ENCODE results near the gene TK2.
"Not testable (repeated sequence)": the region's sequence is repeated elsewhere in the genome, so short reads cannot be mapped to it uniquely, and the experiment has no call there.

Gene TK2

GRCh38 chr16:66572356-66572755 lies 22.4 kb upstream of the TK2 start:
- H3K4me3 ChIP-seq (ENCODE audit: low read depth, low read length) = no peak overlapping the region
- DNase-seq (ENCODE audit: low read depth, low spot score) = no peak
- no peak for TF ChIP-seq CTCF (IDR thresholded peaks at IDR 0.05; ENCODE audit: low read depth, low read length)
- in situ Hi-C loops (cut with HindIII; ENCODE audit: low sequenced_read_pairs) = no loop called here

GRCh38 chr16:66569827-66570405 lies 20.0 kb upstream of the TK2 start:
- H3K4me3 ChIP-seq (ENCODE audit: low read depth, low read length) = no peak overlapping the region
- TF ChIP-seq CTCF (IDR thresholded peaks at IDR 0.05; ENCODE audit: low read depth, low read length) = no peak
- peak; percentile 62 for DNase-seq (ENCODE audit: low read depth, low spot score)
- in situ Hi-C loops (cut with HindIII; ENCODE audit: low sequenced_read_pairs) = no loop called here

- TF ChIP-seq CTCF (IDR thresholded peaks at IDR 0.05; ENCODE audit: low read depth, low read length) = no peak
- peak; percentile 72 for DNase-seq (ENCODE audit: low read depth, low spot score)
- in situ Hi-C loops (cut with HindIII; ENCODE audit: low sequenced_read_pairs) = no loop called here
- H3K4me3 ChIP-seq (ENCODE audit: low read depth, low read length) = no peak overlapping the region
Observed at GRCh38 chr16:66569131-66569530, 19.2 kb upstream of the TK2 start.

- in situ Hi-C loops (cut with HindIII; ENCODE audit: low sequenced_read_pairs) = no loop called here
- no peak for DNase-seq (ENCODE audit: low read depth, low spot score)
- no peak overlapping the region for H3K4me3 ChIP-seq (ENCODE audit: low read depth, low read length)
- no peak for TF ChIP-seq CTCF (IDR thresholded peaks at IDR 0.05; ENCODE audit: low read depth, low read length)
Observed at GRCh38 chr16:66568355-66568754, 18.4 kb upstream of the TK2 start.

- H3K4me3 ChIP-seq (ENCODE audit: low read depth, low read length); in situ Hi-C loops (cut with HindIII; ENCODE audit: low sequenced_read_pairs); DNase-seq (ENCODE audit: low read depth, low spot score): not testable (repeated sequence)
Observed at GRCh38 chr16:66567270-66567669, 17.3 kb upstream of the TK2 start.

- no peak for TF ChIP-seq CTCF (IDR thresholded peaks at IDR 0.05; ENCODE audit: low read depth, low read length)
- H3K4me3 ChIP-seq (ENCODE audit: low read depth, low read length) = no peak within 1 kb of the TSS
- DNase-seq (ENCODE audit: low read depth, low spot score) = no peak
- in situ Hi-C loops (cut with HindIII; ENCODE audit: low sequenced_read_pairs) = no loop called here
Observed at GRCh38 chr16:66566051-66566901, 16.4 kb upstream of the TK2 start, which contains the start of gene CMTM1. CMTM1 (plus strand) TSS chr16:66566439; CDS start chr16:66566514, 75 bp downstream.
